Measurements from ENCODE around the gene NUDT4. TPM values are rescaled to one million over a fixed set of nuclear protein-coding genes. Genes with fewer than 3 reads are reported as not detected.

NUDT4 gene
- total and polyA plus RNA-seq, 9 of the 15 experiments (the other 6 are each of a cell fraction or from before 2014, with no cell fraction given): 38.1 to 164 (median 99.2) TPM

DNA sequence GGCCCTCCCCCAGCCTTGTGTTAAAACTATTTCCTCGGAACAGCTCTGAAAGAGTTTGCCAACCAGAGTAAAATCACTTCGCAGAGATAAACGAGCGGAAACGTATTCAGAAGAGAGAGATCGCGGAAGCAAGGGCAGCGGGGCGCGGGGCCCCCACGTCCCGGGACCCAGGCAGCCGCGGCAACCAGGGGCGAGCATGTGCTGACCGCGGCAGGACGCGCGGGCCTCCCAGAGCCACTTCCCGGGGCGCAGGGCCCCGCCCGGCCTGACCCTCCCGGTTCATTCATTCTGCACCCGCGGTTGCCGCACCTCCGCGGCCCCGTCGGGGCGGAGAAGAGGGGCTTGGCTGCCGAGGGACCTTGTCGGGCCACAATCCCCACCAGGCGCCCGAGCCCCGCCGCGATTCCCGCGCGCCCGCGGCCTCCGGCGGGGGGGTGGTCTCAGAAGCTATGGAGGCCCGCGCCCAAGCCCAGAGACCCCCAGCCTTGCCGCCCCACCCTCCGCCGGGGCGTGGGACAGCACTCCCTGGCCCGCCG, 63.4 kb downstream of the NUDT4 start (continued):
- TF ChIP-seq, protein P1, sequence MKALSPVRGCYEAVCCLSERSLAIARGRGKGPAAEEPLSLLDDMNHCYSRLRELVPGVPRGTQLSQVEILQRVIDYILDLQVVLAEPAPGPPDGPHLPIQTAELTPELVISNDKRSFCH (CRISPR knock-in tag; IDR thresholded peaks at IDR 0.05): no peak
- TF ChIP-seq, protein P1 (tag; IDR thresholded peaks at IDR 0.05): 0 out of 2 replicates have a peak, but pooled peaks have one; percentile 64
- TF ChIP-seq SAP30 (IDR thresholded peaks at IDR 0.05; ENCODE audit: borderline replicate concordance, insufficient read depth, low read depth, low read length, poor library complexity, severe bottlenecking) (peak; percentile 92), MYC (IDR thresholded peaks at IDR 0.05; ENCODE audit: low read depth, low read length) (peak; percentile 54), MYC (CRISPR knock-in tag; IDR thresholded peaks at IDR 0.05; ENCODE audit: borderline replicate concordance, low read depth) (no peak), TAL1 (IDR thresholded peaks at IDR 0.05) (no peak), SRSF3 (IDR thresholded peaks at IDR 0.05; ENCODE audit: insufficient read depth, low read length) (peak; percentile 63; the same call in 1 of the 2 replicates), RFX7 (CRISPR knock-in tag; IDR thresholded peaks at IDR 0.05) (no peak), ZFP1 (CRISPR knock-in tag; IDR thresholded peaks at IDR 0.05) (no peak), ZNF174 (CRISPR knock-in tag; IDR thresholded peaks at IDR 0.05) (no peak), HDAC1 (IDR thresholded peaks at IDR 0.05) (peak in 1 of 2 experiments; percentile 86; a peak in 2 of 4 replicates), WHSC1 (IDR thresholded peaks at IDR 0.05; ENCODE audit: low read length) (no peak), ZNF3 (CRISPR knock-in tag; IDR thresholded peaks at IDR 0.05) (no peak), MYNN (IDR thresholded peaks at IDR 0.05) (no peak), MYNN (CRISPR knock-in tag; IDR thresholded peaks at IDR 0.05) (no peak), PHF21A (IDR thresholded peaks at IDR 0.05; ENCODE audit: borderline replicate concordance, low read depth) (no peak), ZZZ3 (IDR thresholded peaks at IDR 0.05) (no peak), ZKSCAN1 (IDR thresholded peaks at IDR 0.05; ENCODE audit: low read depth, low read length) (no peak), HDAC2 (IDR thresholded peaks at IDR 0.05) (no peak), RBBP5 (IDR thresholded peaks at IDR 0.05; ENCODE audit: borderline replicate concordance, insufficient read depth, low read length, poor library complexity, severe bottlenecking) (peak; percentile 22), TFAM (CRISPR knock-in tag; conservative IDR thresholded peaks at IDR 0.05) (no peak), HIVEP1 (CRISPR knock-in tag; IDR thresholded peaks at IDR 0.05) (no peak), ZNF668 (CRISPR knock-in tag; IDR thresholded peaks at IDR 0.05) (no peak), PTBP1 (IDR thresholded peaks at IDR 0.05; ENCODE audit: low read depth, low read length) (no peak), KAT7 (CRISPR knock-in tag; IDR thresholded peaks at IDR 0.05; ENCODE audit: borderline replicate concordance) (no peak; the same call in 1 of the 2 replicates), ZKSCAN8 (CRISPR knock-in tag; IDR thresholded peaks at IDR 0.05) (no peak)
- TF ChIP-seq, protein P2, sequence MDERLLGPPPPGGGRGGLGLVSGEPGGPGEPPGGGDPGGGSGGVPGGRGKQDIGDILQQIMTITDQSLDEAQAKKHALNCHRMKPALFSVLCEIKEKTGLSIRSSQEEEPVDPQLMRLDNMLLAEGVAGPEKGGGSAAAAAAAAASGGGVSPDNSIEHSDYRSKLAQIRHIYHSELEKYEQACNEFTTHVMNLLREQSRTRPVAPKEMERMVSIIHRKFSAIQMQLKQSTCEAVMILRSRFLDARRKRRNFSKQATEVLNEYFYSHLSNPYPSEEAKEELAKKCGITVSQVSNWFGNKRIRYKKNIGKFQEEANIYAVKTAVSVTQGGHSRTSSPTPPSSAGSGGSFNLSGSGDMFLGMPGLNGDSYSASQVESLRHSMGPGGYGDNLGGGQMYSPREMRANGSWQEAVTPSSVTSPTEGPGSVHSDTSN (CRISPR knock-in tag; IDR thresholded peaks at IDR 0.05; ENCODE audit: low read depth): no peak
- TF ChIP-seq, protein P2 (tag; conservative IDR thresholded peaks at IDR 0.05; ENCODE audit: low read depth): no peak
- TF ChIP-seq, protein P3, sequence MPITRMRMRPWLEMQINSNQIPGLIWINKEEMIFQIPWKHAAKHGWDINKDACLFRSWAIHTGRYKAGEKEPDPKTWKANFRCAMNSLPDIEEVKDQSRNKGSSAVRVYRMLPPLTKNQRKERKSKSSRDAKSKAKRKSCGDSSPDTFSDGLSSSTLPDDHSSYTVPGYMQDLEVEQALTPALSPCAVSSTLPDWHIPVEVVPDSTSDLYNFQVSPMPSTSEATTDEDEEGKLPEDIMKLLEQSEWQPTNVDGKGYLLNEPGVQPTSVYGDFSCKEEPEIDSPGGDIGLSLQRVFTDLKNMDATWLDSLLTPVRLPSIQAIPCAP (CRISPR knock-in tag; IDR thresholded peaks at IDR 0.05; ENCODE audit: borderline replicate concordance): no peak
